K562 (cell line): ENCODE results near the gene TLE3. TPM values are rescaled to one million over a fixed set of nuclear protein-coding genes. Genes with fewer than 3 reads are reported as not detected.

ENCODE experiments used
- ARID3A ChIP-seq: IDR thresholded peaks from 2 replicates; pipeline ENCODE4 v1.6.1; 2012; ENCODE audit warnings: low read depth, low read length, improper control_type of control experiment, borderline replicate concordance
- BRD4 ChIP-seq: fragments of 200-600 bp; sonication (generic); IDR thresholded peaks from 2 replicates; pipeline ENCODE4 v1.6.1; 2017; ENCODE audit warnings: inconsistent platforms
- DMBX1 ChIP-seq: fragments of 250-450 bp; sonication (Bioruptor Pico); IDR thresholded peaks from 2 replicates; pipeline ENCODE4 v1.8.0; 2022; ENCODE audit warnings: inconsistent platforms, mild to moderate bottlenecking, moderate library complexity, borderline replicate concordance
- ETS2 ChIP-seq: IDR thresholded peaks from 2 replicates; pipeline ENCODE4 v1.6.1; 2016; ENCODE audit warnings: borderline replicate concordance, missing genetic modification characterization, mild to moderate bottlenecking, moderate library complexity, missing compliant biosample characterization; ENCODE audit not compliant: poor library complexity, severe bottlenecking
- ETV5 ChIP-seq: sonication (generic); formaldehyde crosslinking; IDR thresholded peaks from 2 replicates; pipeline ENCODE4 v1.4.0; 2020; ENCODE audit warnings: low read depth, mild to moderate bottlenecking, missing genetic modification reagents
- EZH2 ChIP-seq: IDR thresholded peaks from 2 replicates; pipeline ENCODE4 v1.6.1; 2012; ENCODE audit warnings: low read depth, mild to moderate bottlenecking, inconsistent platforms, low read length, borderline replicate concordance
- HMG20B ChIP-seq: fragments of 250-450 bp; sonication (Bioruptor Pico); IDR thresholded peaks from 2 replicates; pipeline ENCODE4 v1.5.0; 2021; ENCODE audit warnings: mild to moderate bottlenecking
- MCM7 ChIP-seq, 2 experiments: fragments of 450-650 bp; IDR thresholded peaks; 2 replicates each; pipeline ENCODE4 v1.6.1; 2016 to 2018
- NCOA4 ChIP-seq: fragments of 450-650 bp; IDR thresholded peaks from 2 replicates; pipeline ENCODE4 v1.6.1; 2018; ENCODE audit warnings: mild to moderate bottlenecking; ENCODE audit not compliant: partially characterized antibody
- NCOR1 ChIP-seq: fragments of 450-650 bp; IDR thresholded peaks from 2 replicates; pipeline ENCODE4 v1.6.1; 2016; ENCODE audit warnings: mild to moderate bottlenecking, moderate library complexity
- NRF1 ChIP-seq, 2 experiments: fragments of 450-650 bp; IDR thresholded peaks in 1 of 2; conservative IDR thresholded peaks in 1 of 2; 2 replicates each; pipeline ENCODE4 v1.6.1; 2014; ENCODE audit warnings: mild to moderate bottlenecking in 2 of 2
- PCBP2 ChIP-seq: fragments of 200-400 bp; formaldehyde crosslinking; IDR thresholded peaks from 2 replicates; pipeline ENCODE4 v1.6.1; 2018; ENCODE audit warnings: low read length, low read depth, mild to moderate bottlenecking, moderate library complexity; ENCODE audit not compliant: poor library complexity, severe bottlenecking
- PKNOX1 ChIP-seq: fragments of 450-650 bp; IDR thresholded peaks from 2 replicates; pipeline ENCODE4 v1.6.1; 2016
- RBM14 ChIP-seq: fragments of 200-400 bp; formaldehyde crosslinking; IDR thresholded peaks from 2 replicates; pipeline ENCODE4 v1.6.1; 2018; ENCODE audit warnings: low read depth, mild to moderate bottlenecking, low read length, moderate library complexity, borderline replicate concordance; ENCODE audit not compliant: insufficient read depth
- RFX1 ChIP-seq: fragments of 450-650 bp; IDR thresholded peaks from 2 replicates; pipeline ENCODE4 v1.6.1; 2016; ENCODE audit warnings: mild to moderate bottlenecking, moderate library complexity
- RFX5 ChIP-seq: IDR thresholded peaks from 2 replicates; pipeline ENCODE4 v1.6.1; 2011; ENCODE audit warnings: low read depth, mild to moderate bottlenecking, improper control_type of control experiment, low read length
- RREB1 ChIP-seq: fragments of 250-450 bp; sonication (Bioruptor Pico); IDR thresholded peaks from 2 replicates; pipeline ENCODE4 v1.4.0; 2020
- TSC22D4 ChIP-seq: fragments of 450-650 bp; IDR thresholded peaks from 2 replicates; pipeline ENCODE4 v1.6.1; 2016; ENCODE audit warnings: missing genetic modification characterization, missing biosample characterization, control low read depth
- ZFP1 ChIP-seq: fragments of 450-650 bp; formaldehyde crosslinking; IDR thresholded peaks from 2 replicates; pipeline ENCODE4 v1.4.0; 2020; ENCODE audit warnings: mild to moderate bottlenecking, mixed read lengths
- ZNF134 ChIP-seq: fragments of 250-450 bp; sonication (Bioruptor Pico); conservative IDR thresholded peaks from 2 replicates; pipeline ENCODE4 v1.4.0; 2020
- polyA plus RNA-seq, 8 experiments: library from polyadenylated mRNA; depleted of rRNA in 4 of 8; stranded (reverse) in 5 of 8; unstranded in 3 of 8; fragments of >200 nt; fragmentation: Nextera tagmentation in 2 of 8; fragmentation: Illumina TruSeq in 1 of 8; extraction: Ambion mirVana in 2 of 8; extraction: Trizol in 1 of 8; gene quantifications; 2 replicates each; pipeline versions ENCODE4 v1.2.1 to v1.2.3, GENCODE V29; 2011 to 2014; ENCODE audit warnings: inconsistent platforms in 1 of 8, missing spikeins in 1 of 8
- total RNA-seq, 7 experiments: library from RNA; depleted of rRNA in 6 of 7; stranded (reverse); fragments of >200 nt in 6 of 7; fragmentation: Illumina TruSeq in 2 of 7; extraction: Trizol in 2 of 7; gene quantifications; 2 replicates each; pipeline versions ENCODE4 v1.2.1 to v1.2.3, GENCODE V29; 2011 to 2021; ENCODE audit warnings: low replicate concordance in 1 of 7

TLE3 gene
- total and polyA plus RNA-seq, 9 of the 15 experiments (the other 6 are each of a cell fraction or from before 2014, with no cell fraction given): 1.5 to 84.2 (median 14.1) TPM

GRCh38 chr15:70091726-70092463 is 5.8 kb downstream of the TLE3 start (continued):
- TF ChIP-seq EZH2 (no peak), ZNF134 (no peak), HMG20B (CRISPR knock-in tag) (no peak), PCBP2 (no peak), NRF1 (conservative IDR thresholded peaks at IDR 0.05 in 1 of 2, IDR thresholded peaks at IDR 0.05 in 1 of 2) (peak; percentile 34 to 54; a peak in 3 of 4 replicates), DMBX1 (CRISPR knock-in tag) (no peak), RBM14 (no peak), BRD4 (no peak), ETS2 (tag) (no peak), ZFP1 (CRISPR knock-in tag) (no peak), PKNOX1 (peak; percentile 47; the same call in 1 of the 2 replicates), RREB1 (CRISPR knock-in tag) (no peak), TSC22D4 (tag) (no peak), MCM7 (IDR thresholded peaks at IDR 0.05) (no peak), ETV5 (CRISPR knock-in tag) (no peak), NCOR1 (peak; percentile 75), ARID3A (no peak), RFX5 (no peak), RFX1 (no peak), NCOA4 (no peak)
